Activated CD8-positive, alpha-beta T cell treated with anti-CD3 and anti-CD28 coated beads for 36 hours (primary cell): Measurements from ENCODE around the gene RAB3C. TPM values are rescaled to one million over a fixed set of nuclear protein-coding genes. Genes with fewer than 3 reads are reported as not detected.

ENCODE experiments used
- ATAC-seq: fragments of 200-7000 bp; cut with Tn5 transposase; one replicate; pipeline ENCODE4 v1.10.0; 2021; ENCODE audit warnings: mild to moderate bottlenecking, moderate library complexity
- CTCF ChIA-PET: fragments of 350-600 bp; sonication (Branson Sonifier 250); formaldehyde crosslinking; loops from one replicate; lab custom pipeline; 2021; ENCODE audit warnings: antibody characterized with exemption; lab: Charles Lee
- POLR2A ChIA-PET: fragments of 350-600 bp; sonication (Branson Sonifier 250); formaldehyde crosslinking; loops from one replicate; lab custom pipeline; 2021; ENCODE audit warnings: antibody characterized with exemption; lab: Charles Lee
- DNase-seq: peaks from one replicate; pipeline ENCODE4 v3.0.0-alpha.2; 2020
- H3K27ac Mint-ChIP-seq: one replicate; pipeline ENCODE4 v1.8.0; 2021; ENCODE audit warnings: mild to moderate bottlenecking, mixed read lengths
- H3K27me3 Mint-ChIP-seq: one replicate; pipeline ENCODE4 v1.8.0; 2021; ENCODE audit warnings: mixed read lengths
- H3K36me3 Mint-ChIP-seq: one replicate; pipeline ENCODE4 v1.8.0; 2021; ENCODE audit warnings: low read depth, mixed read lengths
- H3K4me1 Mint-ChIP-seq: one replicate; pipeline ENCODE4 v1.8.0; 2021; ENCODE audit warnings: low read depth, mixed read lengths
- H3K4me3 Mint-ChIP-seq: one replicate; pipeline ENCODE4 v1.8.0; 2021; ENCODE audit warnings: mild to moderate bottlenecking, moderate library complexity, mixed read lengths
- H3K9me3 Mint-ChIP-seq: one replicate; pipeline ENCODE4 v1.8.0; 2021; ENCODE audit warnings: mixed read lengths
- CTCF ChIP-seq: fragments of 200-600 bp; IDR thresholded peaks from one replicate; pipeline ENCODE4 v1.8.0; 2022; ENCODE audit warnings: antibody characterized with exemption, mild to moderate bottlenecking
- intact Hi-C: fragments of 100-400 bp; cut with micrococcal nuclease; formaldehyde crosslinking; loops from one replicate; pipeline ENCODE4 v1.10.0; 2022
- total RNA-seq, 2 experiments: library from RNA; stranded (reverse); gene quantifications; one replicate each; pipeline ENCODE4 v1.2.3, GENCODE V29; 2021

The RAB3C gene
- total RNA-seq, 2 experiments from 2014 or later: not detected

- Mint-ChIP-seq H3K4me1 (peaks cover 19% of the 10 kb centered on the region), H3K27ac (no peak overlapping the region), H3K36me3 (no peaks in the 10 kb centered on the region), H3K4me3 (no peak overlapping the region), H3K27me3 (no peaks in the 10 kb centered on the region), H3K9me3 (no peaks in the 10 kb centered on the region)
- ChIA-PET CTCF (no interaction called here), POLR2A (no interaction called here)
- no peak for DNase-seq
- no peak for ATAC-seq
- TF ChIP-seq CTCF: no peak
- intact Hi-C loops: no loop called here
These were observed 181.3 kb downstream of the RAB3C start for GRCh38 chr5:58764199-58764598.

GRCh38 chr5:58765058-58765457, 182.2 kb downstream of the RAB3C start:
- H3K4me3 Mint-ChIP-seq: no peak overlapping the region
- H3K4me1 Mint-ChIP-seq: peaks cover 11% of the 10 kb centered on the region
- H3K27me3 Mint-ChIP-seq: no peaks in the 10 kb centered on the region
- TF ChIP-seq CTCF: no peak
- no peaks in the 10 kb centered on the region for H3K9me3 Mint-ChIP-seq
- H3K36me3 Mint-ChIP-seq: no peaks in the 10 kb centered on the region
- CTCF ChIA-PET: no interaction called here
- POLR2A ChIA-PET: no interaction called here
- no peak for DNase-seq
- no peak overlapping the region for H3K27ac Mint-ChIP-seq
- ATAC-seq: no peak
- intact Hi-C loops: no loop called here

GRCh38 chr5:58767104-58767503, 184.2 kb downstream of the RAB3C start:
- Mint-ChIP-seq H3K9me3 (no peaks in the 10 kb centered on the region), H3K4me3 (no peak overlapping the region), H3K36me3 (no peaks in the 10 kb centered on the region), H3K27ac (no peak overlapping the region), H3K27me3 (no peaks in the 10 kb centered on the region), H3K4me1 (no peaks in the 10 kb centered on the region)
- ChIA-PET CTCF (interaction anchor here (1.2 kb wide), 1 partner anchor 23 kb away, joined by 3 read pairs; no protein-coding TSS in a partner anchor), POLR2A (no interaction called here)
- intact Hi-C loops: no loop called here
- DNase-seq (no peak), ATAC-seq (no peak)
- no peak for TF ChIP-seq CTCF

- no peak for TF ChIP-seq CTCF
- Mint-ChIP-seq H3K4me1 (no peaks in the 10 kb centered on the region), H3K27ac (no peak overlapping the region), H3K4me3 (no peak overlapping the region), H3K36me3 (no peaks in the 10 kb centered on the region), H3K9me3 (no peaks in the 10 kb centered on the region), H3K27me3 (peaks cover 1% of the 10 kb centered on the region)
- CTCF ChIA-PET: no interaction called here
- intact Hi-C loops: no loop called here
- no peak for DNase-seq
- no peak for ATAC-seq
- POLR2A ChIA-PET: no interaction called here
These were observed 187.3 kb downstream of the RAB3C start for GRCh38 chr5:58770136-58770535.

GRCh38 chr5:58771796-58772195, 188.9 kb downstream of the RAB3C start:
- Mint-ChIP-seq H3K36me3 (no peaks in the 10 kb centered on the region), H3K27ac (no peak overlapping the region), H3K4me1 (peaks cover 2% of the 10 kb centered on the region), H3K4me3 (no peak overlapping the region), H3K27me3 (peaks cover 1% of the 10 kb centered on the region), H3K9me3 (no peaks in the 10 kb centered on the region)
- ATAC-seq: no peak
- TF ChIP-seq CTCF: no peak
- POLR2A ChIA-PET: no interaction called here
- no peak for DNase-seq
- CTCF ChIA-PET: no interaction called here
- intact Hi-C loops: no loop called here
